GM21515 (cell line): Measurements from ENCODE around the gene SPARCL1.

Experiments used
- ATAC-seq: cut with Tn5 transposase; IDR thresholded peaks from one replicate; pipeline ENCODE4 v1.9.1; 2021; ENCODE audit not compliant: unreplicated experiment

SPARCL1 gene

DNA sequence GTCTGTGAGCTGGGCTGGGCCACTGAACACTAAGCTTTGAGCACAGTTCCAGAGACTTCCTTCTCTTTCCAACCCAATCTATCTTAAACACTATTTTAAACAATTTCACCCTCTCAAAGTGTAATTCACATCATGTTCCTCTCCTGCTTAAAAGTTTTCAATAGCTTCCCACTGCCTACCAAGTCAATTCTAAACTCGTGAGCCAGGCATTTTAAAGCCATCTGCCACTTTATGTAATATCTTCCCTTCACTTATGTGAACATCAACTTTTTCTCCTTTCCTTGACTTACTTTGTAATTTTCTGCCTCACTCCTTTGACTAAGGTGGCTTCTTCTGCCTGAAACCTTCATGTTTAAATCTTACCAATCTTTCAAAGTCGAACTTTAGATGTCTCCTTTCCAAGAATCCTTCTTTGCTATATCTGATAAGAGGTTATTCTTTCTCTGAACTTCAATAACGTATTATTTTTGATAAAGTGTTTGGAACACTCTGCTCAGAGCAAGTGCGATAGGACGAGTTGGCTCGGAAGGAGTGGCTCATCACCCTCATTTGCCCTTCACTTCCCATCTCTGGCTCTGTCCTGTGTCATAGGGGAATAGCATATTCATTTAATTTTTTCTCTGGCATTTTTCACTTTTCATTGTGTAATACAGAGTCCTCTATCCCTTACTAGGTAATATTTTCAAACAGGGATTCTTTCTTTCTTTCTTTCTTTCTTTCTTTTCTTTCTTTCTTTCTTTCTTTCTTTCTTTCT lies 13.0 kb upstream of the SPARCL1 start:
- no peak for ATAC-seq

DNA sequence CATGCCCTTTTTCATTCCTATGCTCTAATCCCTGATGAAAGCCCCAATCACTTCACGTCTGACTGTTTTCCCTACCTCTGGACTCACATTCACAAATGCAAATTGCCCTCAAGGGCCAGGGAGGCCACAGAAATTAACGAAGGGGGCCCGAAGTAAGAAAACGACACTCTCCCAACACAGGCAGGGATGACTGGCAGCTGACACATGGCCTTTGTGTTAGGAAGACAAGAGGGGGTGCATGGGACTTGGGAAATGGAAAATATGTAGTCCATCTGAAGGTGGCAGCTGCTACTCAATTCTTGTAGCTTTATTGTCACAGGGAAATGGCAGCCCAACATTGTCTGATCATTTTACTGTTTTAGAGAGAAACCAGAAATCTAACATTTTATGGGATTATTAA lies 12.3 kb upstream of the SPARCL1 start:
- ATAC-seq: no peak

DNA sequence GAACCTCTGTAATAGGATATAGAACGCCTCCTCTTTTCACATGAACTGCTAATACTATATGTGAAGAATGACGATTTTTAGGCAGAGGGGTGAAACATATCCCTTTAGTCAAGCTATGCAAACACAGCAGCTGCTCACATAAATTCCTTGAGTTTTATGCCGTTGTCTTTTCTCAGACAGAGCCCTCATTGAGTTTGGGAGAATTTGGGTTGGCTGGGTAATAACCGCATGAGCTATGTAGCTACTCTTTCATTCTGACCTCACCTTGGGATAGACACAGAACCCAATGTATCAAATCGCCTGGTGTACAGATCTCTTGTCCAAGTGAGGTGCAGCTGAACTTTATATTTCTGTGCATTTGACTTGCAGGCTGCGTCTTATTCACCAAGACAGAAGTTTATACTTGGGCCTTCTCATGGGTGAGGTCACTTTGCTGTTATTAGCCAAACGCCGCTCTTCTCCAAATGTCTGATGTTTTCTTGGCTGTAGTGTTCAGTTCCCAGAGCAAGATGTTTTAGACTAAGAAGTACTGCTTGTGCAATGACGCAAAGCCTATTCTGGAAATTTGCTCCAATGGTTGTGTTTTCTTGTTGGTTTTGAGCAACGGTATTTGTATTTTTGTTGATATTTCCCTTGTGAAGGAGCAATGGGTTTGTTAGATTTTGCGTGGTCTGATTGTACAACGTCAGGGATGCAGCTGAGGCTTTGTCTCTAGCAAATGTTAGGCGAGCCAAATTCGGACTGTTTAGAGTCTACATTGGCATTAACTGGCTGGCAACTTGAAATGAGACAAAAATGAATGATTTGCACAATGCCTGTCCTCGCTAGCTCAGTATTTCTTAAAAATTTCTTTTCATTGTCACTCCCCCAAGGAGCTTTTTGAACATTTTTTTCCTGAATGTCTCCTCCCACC lies 11.2 kb upstream of the SPARCL1 start:
- no peak for ATAC-seq

DNA sequence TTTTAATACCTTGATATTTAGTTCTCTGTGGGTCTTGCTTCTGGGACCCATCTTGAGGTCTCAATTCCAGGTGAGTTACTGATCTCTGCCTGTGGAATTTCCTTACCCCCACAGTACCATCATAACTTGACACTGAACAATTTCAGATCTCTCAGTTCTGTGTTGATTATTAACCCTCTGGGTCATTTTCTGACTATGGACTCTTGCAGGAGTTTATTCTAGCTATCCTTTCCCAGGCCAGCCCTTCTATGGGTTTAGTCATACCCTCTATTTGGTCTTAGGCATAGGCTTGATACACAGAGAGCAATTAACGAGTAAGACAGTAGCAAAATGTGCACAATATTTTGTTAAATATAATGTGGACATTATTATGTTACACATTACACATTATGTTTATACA lies 3.7 kb upstream of the SPARCL1 start:
- ATAC-seq: no peak

DNA sequence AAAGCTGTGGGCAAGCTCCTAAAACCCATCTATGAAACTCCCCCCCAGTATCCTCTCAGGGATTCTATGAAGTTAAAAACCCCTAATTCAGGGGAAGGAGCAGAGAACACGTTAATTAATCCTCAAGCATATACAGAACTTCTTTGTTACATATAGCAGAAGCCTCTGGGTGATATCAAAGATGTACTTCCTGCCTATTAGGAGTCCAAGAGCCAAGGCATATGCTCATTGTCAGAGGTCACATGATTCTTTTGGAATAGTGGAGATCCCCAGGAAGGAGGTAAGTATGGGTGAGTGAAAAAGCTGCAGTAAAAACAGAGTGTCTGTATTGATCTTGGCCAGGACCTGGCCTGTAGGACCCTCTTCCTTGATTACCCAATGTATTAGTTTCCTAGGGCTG lies 2.9 kb upstream of the SPARCL1 start:
- ATAC-seq: no peak

DNA sequence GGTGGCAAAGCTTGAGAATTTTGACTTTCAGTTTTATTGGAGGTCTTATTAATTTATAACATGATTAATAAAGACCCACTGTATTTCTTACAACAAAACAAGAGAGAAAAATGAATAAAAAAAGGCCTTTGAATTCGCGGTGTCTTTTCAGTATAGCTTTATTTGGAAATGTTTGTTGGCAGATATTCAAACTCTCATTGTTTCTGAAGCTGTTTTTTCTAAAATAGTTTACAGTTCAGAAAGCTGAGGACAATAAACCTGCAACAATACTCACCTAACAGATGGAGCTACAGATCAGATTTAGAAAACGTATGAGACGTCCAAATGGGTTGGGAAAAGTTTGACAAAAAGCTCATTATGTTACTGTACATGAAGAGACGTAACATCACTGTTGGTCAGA lies 2.4 kb upstream of the SPARCL1 start:
- ATAC-seq: no peak

DNA sequence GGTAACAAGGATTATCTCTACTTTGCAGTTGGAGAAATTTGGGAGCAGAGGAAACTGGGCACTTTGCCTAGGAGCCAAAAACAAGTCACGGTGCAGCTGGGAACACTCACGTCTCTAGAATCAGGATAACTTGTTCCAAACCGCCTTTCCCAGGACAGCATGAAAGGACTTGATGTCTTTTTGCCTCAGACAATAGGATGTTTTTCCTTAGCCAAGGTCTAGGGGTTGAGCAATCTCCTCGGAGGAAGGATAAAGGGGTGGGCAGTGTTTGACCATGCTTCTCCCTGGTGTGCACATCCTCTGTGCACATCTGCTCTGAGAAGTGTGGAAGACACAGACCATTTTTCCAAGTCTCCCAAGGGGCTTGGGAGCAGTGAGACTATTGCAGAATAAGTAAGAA lies 1.7 kb upstream of the SPARCL1 start:
- no peak for ATAC-seq

DNA sequence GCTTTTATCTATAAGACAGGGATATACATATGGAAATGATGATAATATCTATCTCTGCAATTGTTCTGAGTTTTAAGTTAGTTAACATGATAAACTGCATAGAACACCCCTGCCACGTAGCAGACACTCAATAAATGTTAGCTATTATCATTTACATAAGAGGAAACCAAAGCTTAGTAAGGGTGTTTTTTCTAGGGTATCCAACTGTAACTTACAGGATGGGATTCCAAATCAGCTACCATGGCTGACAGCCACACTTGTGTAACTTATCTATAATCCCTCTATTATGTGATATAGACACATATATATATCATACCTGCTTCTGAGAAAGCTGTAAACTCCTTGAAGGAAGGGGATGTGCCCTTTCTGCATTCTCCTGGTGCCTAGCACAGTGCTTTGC lies 1.1 kb upstream of the SPARCL1 start:
- ATAC-seq: no peak

DNA sequence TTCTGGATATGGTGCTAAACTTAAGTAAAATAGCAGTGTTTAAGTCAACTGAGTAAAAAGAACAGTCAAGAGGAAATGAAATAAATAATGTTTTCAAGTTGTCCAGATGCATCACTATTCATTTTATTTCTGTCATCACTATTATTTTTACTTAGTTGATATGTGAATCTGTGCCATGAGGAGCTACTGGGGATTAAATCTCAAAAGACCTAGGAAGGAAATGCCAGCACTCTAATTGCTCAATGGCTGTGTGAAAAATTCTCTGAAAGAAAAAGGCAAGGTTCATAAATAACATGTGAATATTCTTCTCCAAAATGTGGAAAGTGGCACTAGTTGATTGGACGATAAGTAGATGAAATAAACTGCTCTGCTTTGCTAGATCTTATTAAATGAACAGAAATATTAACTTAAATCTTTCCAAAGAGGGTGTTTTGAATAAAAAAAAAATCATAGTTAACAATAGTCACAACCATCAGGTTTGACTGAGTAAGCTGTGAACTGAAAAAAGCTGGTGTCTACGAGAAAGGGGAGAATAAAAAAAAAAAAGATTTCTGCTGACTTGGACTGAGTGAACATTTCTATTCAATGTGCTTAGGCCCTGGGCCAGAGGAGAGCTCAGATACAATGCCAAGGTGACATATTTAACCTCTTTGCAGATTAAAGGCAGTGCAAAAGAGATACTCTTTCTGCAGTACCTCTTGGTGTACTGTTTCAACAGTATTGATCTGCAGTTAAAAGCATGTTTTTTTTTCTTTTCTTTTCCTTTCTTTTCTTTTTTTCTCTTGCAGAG lies 1.6 kb downstream of the SPARCL1 start:
- ATAC-seq: no peak

DNA sequence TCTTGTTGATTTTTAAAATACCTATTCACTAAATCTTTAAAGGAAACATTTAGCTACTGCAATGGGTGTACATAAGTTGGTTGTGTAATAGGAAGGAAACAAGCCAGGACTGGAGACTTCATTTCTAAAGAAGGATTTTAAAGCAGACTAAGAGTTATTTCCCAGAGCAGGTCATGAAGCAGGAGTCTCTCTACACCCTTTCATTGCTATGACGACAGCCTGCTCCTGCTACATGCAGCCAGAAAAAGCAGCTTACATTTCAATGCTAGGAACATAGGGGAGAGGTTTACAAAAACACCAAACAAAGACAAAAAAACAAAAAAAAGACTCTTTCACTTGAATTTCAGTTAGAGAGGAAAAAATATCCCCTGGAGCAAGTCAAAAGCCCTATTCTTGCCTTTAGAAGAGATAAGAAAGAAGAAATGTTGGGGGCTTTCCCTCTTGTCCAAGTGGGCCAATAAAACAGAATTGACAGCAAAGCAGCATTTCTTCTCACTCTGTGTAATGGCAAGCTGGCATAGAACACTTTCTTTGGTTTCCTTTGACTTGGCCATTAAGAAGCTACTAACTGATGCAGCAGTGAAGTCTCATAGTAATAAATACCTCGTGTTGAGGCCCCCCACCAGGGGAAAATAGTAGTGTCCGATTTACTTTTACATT lies 3.4 kb downstream of the SPARCL1 start:
- no peak for ATAC-seq

DNA sequence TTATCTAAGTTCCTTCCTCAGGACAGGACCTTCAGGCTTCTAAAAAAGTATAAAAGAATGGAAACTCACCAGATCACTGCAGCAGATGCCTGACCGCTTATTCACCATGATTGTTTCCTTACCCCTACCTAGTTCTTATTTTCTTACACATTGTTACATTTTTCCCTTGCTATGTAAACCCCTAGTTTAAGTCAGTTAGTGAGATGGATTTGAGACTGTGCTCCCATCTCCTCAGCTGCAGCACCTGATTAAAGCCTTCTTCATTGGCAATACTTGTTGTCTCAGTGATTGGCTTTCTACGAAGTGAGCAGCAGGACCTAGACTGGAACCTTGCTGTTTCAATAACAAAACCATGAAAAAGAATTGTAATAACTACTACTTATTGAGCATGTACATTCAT lies 4.7 kb downstream of the SPARCL1 start:
- ATAC-seq: no peak

DNA sequence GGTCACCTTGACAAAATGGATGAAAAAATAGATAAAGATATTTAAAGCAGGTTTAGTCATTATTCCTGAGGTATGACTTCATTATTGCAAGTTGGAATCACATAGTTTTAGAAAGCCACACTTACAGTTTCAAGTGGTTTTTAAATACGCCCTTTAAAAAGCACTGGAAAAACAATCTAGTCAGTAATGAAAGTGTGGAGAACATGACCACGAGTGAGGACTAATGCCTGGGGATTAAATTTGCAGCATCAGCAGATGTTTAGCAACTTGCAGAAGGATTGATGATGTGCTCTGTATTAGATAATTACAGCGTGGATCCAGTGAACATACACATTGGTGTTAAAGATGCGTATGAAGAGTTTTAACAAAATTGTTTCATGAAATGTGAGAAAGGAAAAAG lies 5.9 kb downstream of the SPARCL1 start:
- no peak for ATAC-seq

DNA sequence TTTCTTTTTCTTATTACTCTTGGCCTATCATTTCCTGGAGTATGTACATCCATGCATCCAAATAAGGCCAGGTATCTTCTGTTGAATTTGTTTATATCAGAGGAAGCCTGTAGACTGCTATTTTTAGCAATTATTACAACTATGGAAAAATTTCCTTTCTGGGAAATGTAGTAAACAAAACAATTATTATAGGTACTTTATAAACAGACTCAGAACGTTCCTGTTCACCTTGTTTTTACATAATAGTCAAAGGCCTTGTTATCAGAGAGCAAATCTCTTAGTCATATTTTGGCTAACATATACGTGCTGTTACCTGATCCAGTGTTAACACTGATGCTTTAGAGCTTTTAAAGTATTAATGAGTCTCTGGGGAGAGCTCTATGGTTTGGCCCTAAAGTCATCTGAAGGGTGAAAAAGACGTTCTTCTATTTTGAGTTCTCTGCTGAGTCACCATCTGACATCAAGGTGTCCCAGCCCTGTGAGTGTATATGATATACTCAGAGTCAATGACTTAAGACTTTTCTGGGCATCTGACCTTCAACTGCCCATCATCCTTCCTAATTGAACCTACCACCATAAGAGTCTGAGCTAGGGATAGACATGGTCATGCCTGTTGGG lies 7.3 kb downstream of the SPARCL1 start:
- ATAC-seq: no peak

DNA sequence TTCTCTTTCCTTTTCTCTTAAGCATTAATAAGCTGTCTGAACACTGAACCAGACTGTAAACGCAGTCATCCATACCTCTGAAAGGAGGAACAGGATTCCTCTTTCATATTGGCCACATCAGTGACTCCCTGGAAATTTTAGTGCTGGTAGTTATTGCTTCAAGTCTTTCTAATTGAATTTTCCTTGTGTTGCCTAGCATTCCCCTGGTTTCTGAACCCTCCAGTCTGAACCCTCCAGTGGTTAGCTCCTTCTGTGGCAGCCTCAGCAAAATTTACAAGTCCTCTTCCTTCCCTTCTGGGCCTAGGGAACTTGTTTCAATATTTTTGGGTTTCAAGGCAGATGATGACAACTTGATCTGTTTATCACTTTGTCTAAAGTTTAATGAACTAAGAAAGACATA lies 7.9 kb downstream of the SPARCL1 start:
- ATAC-seq: no peak

DNA sequence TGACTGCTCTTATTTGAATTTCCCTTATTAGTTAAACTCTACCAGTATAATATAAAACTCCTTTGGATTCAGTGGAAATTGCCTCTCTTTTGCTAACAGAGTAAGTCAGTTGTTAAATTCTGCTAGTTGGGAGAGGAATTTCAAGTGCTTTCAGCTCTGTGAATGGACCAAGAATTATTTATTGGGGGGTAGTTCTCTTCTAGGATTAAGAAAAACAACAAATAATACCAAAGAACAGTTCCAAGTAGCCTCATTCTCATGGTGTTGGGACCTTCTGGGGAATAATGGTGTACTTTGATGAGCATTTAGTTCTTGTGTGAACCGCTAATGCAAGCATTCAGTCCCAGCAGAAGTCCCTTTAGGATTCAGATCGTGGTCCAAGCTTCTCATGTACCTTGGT lies 11.6 kb downstream of the SPARCL1 start:
- ATAC-seq: no peak

DNA sequence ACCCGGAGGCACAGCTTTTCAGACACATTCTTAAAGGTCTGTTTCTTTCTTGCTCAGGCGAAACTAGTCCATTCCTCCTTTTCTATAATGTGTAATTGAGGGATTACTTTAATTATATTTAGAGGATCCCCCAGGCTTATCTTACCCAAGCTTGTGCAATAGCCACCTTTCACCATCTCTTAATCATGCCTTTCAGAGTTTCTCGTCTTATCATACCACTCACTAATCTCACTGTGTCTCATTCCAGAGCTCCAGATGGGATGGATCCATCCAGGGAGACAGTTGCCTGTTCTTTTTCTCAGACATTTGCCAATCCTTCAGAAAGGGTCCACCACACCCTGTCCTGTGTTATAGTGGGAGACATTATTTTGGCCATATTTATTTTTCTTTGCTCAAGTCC lies 12.5 kb downstream of the SPARCL1 start:
- no peak for ATAC-seq

DNA sequence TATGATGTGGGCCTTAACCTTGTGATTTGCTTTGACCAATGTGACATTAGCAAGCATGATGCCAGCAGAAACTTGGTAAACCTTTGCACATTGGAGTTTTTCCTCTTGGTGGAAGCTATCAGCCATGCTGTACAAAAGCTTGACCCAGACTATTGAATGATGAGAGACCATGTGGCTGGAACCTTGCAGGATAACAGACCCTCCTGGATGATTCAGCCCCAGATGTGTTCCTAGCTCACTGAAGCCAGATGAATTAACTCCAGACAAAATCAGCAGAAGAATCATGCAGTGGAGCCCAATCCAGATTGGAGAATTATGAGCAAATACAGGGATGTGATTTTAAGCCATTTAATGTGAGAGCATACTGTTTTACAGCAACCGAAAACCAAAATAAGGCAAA lies 16.8 kb downstream of the SPARCL1 start:
- no peak for ATAC-seq

DNA sequence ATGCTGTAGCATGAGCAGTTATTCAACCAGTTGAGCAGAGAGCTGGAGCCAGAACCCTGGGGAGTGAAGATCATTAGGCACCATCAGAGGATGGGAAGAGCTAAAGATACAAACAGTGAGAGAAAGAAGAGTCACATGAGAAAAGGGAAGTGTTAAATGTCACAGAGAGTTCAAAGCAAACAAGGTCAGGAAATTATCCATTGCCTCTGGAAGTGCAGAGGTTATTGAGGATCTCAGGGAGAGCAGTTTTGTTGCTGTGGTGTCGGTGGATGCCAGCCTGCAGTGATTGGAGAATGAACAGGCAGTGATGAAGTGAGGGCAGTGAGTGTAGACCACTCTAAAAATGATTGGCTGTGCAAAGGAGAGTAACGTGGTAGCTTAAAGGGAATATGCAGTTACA lies 17.7 kb downstream of the SPARCL1 start:
- no peak for ATAC-seq

DNA sequence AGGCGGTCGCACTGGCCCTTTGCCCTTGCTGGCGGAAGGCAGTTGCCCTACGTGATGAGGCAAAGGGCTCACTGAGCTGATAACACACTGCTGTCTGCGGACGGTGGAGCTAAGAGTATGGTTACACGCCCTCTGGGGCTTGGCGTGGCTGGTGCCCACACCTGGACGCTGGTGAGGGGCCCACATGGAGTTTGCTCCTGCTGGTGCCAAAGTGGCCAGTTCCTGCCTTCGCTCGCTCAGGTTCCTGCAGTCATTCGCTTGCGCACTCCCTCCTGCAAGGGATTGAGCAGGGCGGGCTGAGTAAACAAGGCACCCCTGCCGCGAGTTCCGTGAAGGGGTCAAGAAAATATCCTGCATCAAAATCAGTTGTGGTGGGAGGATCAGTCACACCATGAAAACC lies 18.4 kb downstream of the SPARCL1 start:
- no peak for ATAC-seq

DNA sequence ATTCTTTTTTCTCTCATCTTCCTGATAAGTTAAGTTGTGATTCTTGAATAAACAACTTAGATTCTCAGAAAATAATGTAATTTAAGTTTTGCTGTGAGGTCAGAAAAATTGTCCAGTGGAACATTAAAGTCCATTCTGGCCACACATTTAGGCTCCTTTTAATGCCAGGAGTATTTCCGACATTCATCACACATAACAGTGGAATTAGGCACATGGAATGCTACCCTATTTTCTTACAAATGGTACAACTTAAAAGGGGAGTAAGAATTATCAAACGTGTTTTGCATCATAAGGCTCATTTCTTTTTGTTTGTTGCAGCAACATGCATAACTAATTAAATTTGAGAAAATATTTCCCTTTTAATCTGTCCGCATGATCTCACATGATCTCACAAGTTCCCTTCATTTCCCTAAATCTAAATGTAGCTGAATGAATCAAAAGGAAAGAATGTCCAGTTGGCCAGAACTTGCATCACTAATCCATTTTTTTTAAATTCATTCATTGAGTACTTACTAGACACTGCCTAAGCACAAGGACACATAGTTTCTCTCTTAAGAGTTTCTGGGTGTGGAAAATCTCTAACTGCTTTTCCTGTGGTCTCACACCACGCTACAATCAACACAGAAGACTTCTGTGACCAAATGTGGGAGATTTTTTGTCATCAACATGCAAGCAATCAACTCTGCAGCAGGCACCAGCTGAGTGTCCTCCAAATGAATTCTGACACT lies 22.0 kb downstream of the SPARCL1 start:
- no peak for ATAC-seq
